GM12878 (cell line): ENCODE data around the gene RALGPS2.

Source experiments
- HDAC6 ChIP-seq: fragments of 200-600 bp; sonication (generic); IDR thresholded peaks from one replicate; pipeline ENCODE4 v1.8.0; 2017; ENCODE audit warnings: antibody characterized with exemption; ENCODE audit not compliant: unreplicated experiment
- NR2C2 ChIP-seq: IDR thresholded peaks from 2 replicates; pipeline ENCODE4 v1.6.1; 2011; ENCODE audit warnings: borderline replicate concordance, low read depth; ENCODE audit not compliant: control insufficient read depth, insufficient read length
- RAD51 ChIP-seq: fragments of 450-650 bp; IDR thresholded peaks from 2 replicates; pipeline ENCODE4 v1.6.1; 2016; ENCODE audit warnings: moderate library complexity, mild to moderate bottlenecking, inconsistent platforms
- TAF1 ChIP-seq: IDR thresholded peaks from 2 replicates; pipeline ENCODE4 v1.6.1; 2011; ENCODE audit warnings: mild to moderate bottlenecking, low read depth, low read length, borderline replicate concordance
- TF ChIP-seq, protein P1 (sequence below): fragments of 150-350 bp; IDR thresholded peaks from 2 replicates; pipeline ENCODE4 v1.6.1; 2016; ENCODE audit warnings: low read depth, low read length
- TF ChIP-seq, protein P2 (sequence below): fragments of 450-650 bp; IDR thresholded peaks from 2 replicates; pipeline ENCODE4 v1.6.1; 2016; ENCODE audit warnings: mild to moderate bottlenecking, moderate library complexity, borderline replicate concordance

DNA sequence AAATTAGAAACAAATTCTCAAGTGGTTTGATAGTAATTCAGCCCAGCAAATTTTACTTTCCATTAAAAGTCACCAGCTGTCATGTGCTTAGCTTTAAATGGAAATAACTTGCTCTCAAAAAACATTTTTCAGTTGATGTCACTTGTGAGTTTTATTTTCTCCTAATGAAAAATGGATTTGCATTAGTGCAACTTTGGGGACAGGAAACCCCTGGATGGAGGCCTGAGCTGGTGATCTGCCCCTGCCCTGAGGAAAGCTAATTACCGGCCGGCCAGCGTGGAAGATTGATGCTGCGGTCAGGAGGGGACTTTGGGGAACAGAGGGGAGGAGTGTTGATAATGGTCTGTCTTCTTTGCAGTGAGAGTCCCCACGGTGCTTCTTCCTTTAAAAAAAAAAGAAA is 212.7 kb downstream of the RALGPS2 start:
- no peak for TF ChIP-seq HDAC6
- TF ChIP-seq TAF1: no peak
- TF ChIP-seq NR2C2: no peak
- TF ChIP-seq, protein P1, sequence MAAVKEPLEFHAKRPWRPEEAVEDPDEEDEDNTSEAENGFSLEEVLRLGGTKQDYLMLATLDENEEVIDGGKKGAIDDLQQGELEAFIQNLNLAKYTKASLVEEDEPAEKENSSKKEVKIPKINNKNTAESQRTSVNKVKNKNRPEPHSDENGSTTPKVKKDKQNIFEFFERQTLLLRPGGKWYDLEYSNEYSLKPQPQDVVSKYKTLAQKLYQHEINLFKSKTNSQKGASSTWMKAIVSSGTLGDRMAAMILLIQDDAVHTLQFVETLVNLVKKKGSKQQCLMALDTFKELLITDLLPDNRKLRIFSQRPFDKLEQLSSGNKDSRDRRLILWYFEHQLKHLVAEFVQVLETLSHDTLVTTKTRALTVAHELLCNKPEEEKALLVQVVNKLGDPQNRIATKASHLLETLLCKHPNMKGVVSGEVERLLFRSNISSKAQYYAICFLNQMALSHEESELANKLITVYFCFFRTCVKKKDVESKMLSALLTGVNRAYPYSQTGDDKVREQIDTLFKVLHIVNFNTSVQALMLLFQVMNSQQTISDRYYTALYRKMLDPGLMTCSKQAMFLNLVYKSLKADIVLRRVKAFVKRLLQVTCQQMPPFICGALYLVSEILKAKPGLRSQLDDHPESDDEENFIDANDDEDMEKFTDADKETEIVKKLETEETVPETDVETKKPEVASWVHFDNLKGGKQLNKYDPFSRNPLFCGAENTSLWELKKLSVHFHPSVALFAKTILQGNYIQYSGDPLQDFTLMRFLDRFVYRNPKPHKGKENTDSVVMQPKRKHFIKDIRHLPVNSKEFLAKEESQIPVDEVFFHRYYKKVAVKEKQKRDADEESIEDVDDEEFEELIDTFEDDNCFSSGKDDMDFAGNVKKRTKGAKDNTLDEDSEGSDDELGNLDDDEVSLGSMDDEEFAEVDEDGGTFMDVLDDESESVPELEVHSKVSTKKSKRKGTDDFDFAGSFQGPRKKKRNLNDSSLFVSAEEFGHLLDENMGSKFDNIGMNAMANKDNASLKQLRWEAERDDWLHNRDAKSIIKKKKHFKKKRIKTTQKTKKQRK: no peak
- TF ChIP-seq, protein P2, sequence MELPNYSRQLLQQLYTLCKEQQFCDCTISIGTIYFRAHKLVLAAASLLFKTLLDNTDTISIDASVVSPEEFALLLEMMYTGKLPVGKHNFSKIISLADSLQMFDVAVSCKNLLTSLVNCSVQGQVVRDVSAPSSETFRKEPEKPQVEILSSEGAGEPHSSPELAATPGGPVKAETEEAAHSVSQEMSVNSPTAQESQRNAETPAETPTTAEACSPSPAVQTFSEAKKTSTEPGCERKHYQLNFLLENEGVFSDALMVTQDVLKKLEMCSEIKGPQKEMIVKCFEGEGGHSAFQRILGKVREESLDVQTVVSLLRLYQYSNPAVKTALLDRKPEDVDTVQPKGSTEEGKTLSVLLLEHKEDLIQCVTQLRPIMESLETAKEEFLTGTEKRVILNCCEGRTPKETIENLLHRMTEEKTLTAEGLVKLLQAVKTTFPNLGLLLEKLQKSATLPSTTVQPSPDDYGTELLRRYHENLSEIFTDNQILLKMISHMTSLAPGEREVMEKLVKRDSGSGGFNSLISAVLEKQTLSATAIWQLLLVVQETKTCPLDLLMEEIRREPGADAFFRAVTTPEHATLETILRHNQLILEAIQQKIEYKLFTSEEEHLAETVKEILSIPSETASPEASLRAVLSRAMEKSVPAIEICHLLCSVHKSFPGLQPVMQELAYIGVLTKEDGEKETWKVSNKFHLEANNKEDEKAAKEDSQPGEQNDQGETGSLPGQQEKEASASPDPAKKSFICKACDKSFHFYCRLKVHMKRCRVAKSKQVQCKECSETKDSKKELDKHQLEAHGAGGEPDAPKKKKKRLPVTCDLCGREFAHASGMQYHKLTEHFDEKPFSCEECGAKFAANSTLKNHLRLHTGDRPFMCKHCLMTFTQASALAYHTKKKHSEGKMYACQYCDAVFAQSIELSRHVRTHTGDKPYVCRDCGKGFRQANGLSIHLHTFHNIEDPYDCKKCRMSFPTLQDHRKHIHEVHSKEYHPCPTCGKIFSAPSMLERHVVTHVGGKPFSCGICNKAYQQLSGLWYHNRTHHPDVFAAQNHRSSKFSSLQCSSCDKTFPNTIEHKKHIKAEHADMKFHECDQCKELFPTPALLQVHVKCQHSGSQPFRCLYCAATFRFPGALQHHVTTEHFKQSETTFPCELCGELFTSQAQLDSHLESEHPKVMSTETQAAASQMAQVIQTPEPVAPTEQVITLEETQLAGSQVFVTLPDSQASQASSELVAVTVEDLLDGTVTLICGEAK: no peak
- TF ChIP-seq RAD51: no peak
